Measurements from ENCODE around the gene STAT5A. TPM values are rescaled to one million over a fixed set of nuclear protein-coding genes. Genes with fewer than 3 reads are reported as not detected.
"Not testable (repeated sequence)": the region's sequence is repeated elsewhere in the genome, so short reads cannot be mapped to it uniquely, and the experiment has no call there.

STAT5A gene
- total RNA-seq, 4 donors from 2014 or later = 30.7 to 69.2 (median 33.9) TPM

- intact Hi-C loops (cut with DNase I; ENCODE audit: low total_unique reads) = no loop called here
- Histone ChIP-seq H3K9me3 (no peaks in the 10 kb centered on the region), H3K27me3 (no peaks in the 10 kb centered on the region), H3K4me3 (no peak overlapping the region), H3K36me3 (no peaks in the 10 kb centered on the region), H3K27ac (no peak overlapping the region), H3K4me1 (peaks cover 6 to 7% of the 10 kb centered on the region in 2 donors)
- DNase-seq = no peak
- TF ChIP-seq, protein P1, sequence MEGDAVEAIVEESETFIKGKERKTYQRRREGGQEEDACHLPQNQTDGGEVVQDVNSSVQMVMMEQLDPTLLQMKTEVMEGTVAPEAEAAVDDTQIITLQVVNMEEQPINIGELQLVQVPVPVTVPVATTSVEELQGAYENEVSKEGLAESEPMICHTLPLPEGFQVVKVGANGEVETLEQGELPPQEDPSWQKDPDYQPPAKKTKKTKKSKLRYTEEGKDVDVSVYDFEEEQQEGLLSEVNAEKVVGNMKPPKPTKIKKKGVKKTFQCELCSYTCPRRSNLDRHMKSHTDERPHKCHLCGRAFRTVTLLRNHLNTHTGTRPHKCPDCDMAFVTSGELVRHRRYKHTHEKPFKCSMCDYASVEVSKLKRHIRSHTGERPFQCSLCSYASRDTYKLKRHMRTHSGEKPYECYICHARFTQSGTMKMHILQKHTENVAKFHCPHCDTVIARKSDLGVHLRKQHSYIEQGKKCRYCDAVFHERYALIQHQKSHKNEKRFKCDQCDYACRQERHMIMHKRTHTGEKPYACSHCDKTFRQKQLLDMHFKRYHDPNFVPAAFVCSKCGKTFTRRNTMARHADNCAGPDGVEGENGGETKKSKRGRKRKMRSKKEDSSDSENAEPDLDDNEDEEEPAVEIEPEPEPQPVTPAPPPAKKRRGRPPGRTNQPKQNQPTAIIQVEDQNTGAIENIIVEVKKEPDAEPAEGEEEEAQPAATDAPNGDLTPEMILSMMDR (IDR thresholded peaks at IDR 0.05) = no peak
- no peak for TF ChIP-seq POLR2A (IDR thresholded peaks at IDR 0.05)
Observed at GRCh38 chr17:42290577-42290976, 2.3 kb downstream of the STAT5A start.

GRCh38 chr17:42291129-42291528, 2.8 kb downstream of the STAT5A start:
- peak in 1 of 2 donors; percentile 12 for DNase-seq
- intact Hi-C loops (cut with DNase I; ENCODE audit: low total_unique reads) = no loop called here
- no peak overlapping the region for H3K4me3 ChIP-seq
- no peak for TF ChIP-seq POLR2A (IDR thresholded peaks at IDR 0.05)
- TF ChIP-seq, protein P1 (IDR thresholded peaks at IDR 0.05) = no peak
- H3K4me1 ChIP-seq = peaks cover 6 to 7% of the 10 kb centered on the region in 2 donors
- no peaks in the 10 kb centered on the region for H3K36me3 ChIP-seq
- H3K27me3 ChIP-seq = no peaks in the 10 kb centered on the region
- no peak overlapping the region for H3K27ac ChIP-seq
- no peaks in the 10 kb centered on the region for H3K9me3 ChIP-seq

DNA sequence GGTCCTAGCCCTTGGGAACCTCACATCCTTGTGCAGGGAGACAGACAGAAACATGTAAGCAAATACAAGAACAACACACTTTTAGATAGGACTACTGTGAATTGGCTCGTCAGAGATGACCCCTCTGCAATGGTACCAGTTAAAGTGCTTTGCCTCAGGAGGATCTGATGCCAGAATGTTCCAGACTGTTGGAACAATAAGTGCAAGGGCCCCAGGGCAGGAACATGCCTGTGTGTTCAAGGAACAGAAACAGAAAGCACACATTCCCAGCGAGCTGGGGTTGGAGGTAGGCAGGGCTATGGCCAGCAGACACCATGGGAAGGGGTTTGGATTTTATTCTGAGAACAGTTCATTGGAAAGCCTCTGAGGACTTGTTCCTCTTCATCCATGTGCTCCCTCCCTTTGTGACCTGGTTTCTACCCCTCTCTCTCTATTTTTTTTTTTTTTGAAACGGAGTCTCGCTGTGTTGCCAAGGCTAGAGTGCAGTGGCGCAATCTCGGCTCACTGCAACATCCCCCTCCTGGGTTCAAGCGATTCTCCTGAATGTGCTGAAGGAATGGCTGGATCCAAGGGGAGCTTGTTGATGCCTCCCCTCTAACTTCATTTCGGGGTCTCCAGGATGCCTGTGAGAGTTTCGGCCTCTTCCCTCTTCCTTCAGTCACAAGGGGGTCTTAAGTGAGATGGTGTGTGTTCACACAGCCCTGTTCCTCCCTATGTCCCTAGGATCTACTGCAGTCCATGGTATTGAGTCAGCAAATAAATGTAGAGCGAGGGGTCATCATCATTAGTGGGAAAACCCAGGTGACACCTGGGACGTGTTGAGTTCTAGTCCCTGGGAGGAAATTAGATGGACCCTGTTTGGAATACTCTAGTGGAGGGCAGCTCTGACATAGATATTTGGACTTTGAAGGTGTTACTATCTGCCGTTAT, 6.4 kb downstream of the STAT5A start:
- H3K4me1 ChIP-seq = no peaks in the 10 kb centered on the region
- no peaks in the 10 kb centered on the region for H3K9me3 ChIP-seq
- no peaks in the 10 kb centered on the region for H3K27me3 ChIP-seq
- no peaks in the 10 kb centered on the region for H3K36me3 ChIP-seq
- intact Hi-C loops (cut with DNase I; ENCODE audit: low total_unique reads) = no loop called here
- TF ChIP-seq POLR2A (IDR thresholded peaks at IDR 0.05) = no peak
- TF ChIP-seq, protein P1 (IDR thresholded peaks at IDR 0.05) = no peak
- H3K27ac ChIP-seq = no peak overlapping the region
- H3K4me3 ChIP-seq = no peak overlapping the region
- no peak for DNase-seq

- intact Hi-C loops (cut with DNase I; ENCODE audit: low total_unique reads) = no loop called here
- Histone ChIP-seq H3K27me3 (no peaks in the 10 kb centered on the region), H3K27ac (no peak overlapping the region), H3K9me3 (no peaks in the 10 kb centered on the region), H3K4me1 (no peaks in the 10 kb centered on the region), H3K4me3 (no peak overlapping the region), H3K36me3 (no peaks in the 10 kb centered on the region)
- TF ChIP-seq, protein P1 (IDR thresholded peaks at IDR 0.05) = no peak
- no peak for TF ChIP-seq POLR2A (IDR thresholded peaks at IDR 0.05)
- DNase-seq = no peak
Observed at GRCh38 chr17:42296012-42296411, 7.7 kb downstream of the STAT5A start.

GRCh38 chr17:42297775-42298174, 9.5 kb downstream of the STAT5A start:
- H3K36me3 ChIP-seq; H3K9me3 ChIP-seq; DNase-seq; H3K27me3 ChIP-seq; H3K4me1 ChIP-seq; intact Hi-C loops (cut with DNase I; ENCODE audit: low total_unique reads); H3K4me3 ChIP-seq; H3K27ac ChIP-seq: not testable (repeated sequence)

- H3K9me3 ChIP-seq; intact Hi-C loops (cut with DNase I; ENCODE audit: low total_unique reads); H3K27ac ChIP-seq; H3K27me3 ChIP-seq; DNase-seq; H3K4me1 ChIP-seq; H3K36me3 ChIP-seq; H3K4me3 ChIP-seq: not testable (repeated sequence)
Observed at GRCh38 chr17:42299361-42299760, 11.1 kb downstream of the STAT5A start.

GRCh38 chr17:42299913-42300312, 11.6 kb downstream of the STAT5A start:
- intact Hi-C loops (cut with DNase I; ENCODE audit: low total_unique reads); DNase-seq; H3K36me3 ChIP-seq; H3K27me3 ChIP-seq; H3K9me3 ChIP-seq; H3K27ac ChIP-seq; H3K4me1 ChIP-seq; H3K4me3 ChIP-seq: not testable (repeated sequence)

Measured in uterus (tissue), 4 donors.